ENCODE measurements around the gene BTN3A1. TPM values are rescaled to one million over a fixed set of nuclear protein-coding genes. Genes with fewer than 3 reads are reported as not detected.
A peak's percentile ranks its signal among the peaks of the same experiment; 100 is the strongest.

Gene BTN3A1
- total and polyA plus RNA-seq, 2 of the 13 experiments (the other 11 are each of a cell fraction or from before 2014, with no cell fraction given): 13.3 to 14.0 TPM

- Histone ChIP-seq H3K4me1 (ENCODE audit: insufficient read depth, low read length) (peaks cover 82% of the 10 kb centered on the region), H2AFZ (ENCODE audit: low read length) (no peak overlapping the region), H3K79me2 (ENCODE audit: insufficient read depth, low read length) (no peaks in the 10 kb centered on the region), H3K4me2 (ENCODE audit: low read depth, low read length) (no peak overlapping the region), H3K4me3 (replicated peaks in 1 of 3; ENCODE audit: insufficient read depth in 1 of 3, low read depth in 2 of 3, low read length in 3 of 3) (no peak overlapping the region), H3K27me3 (ENCODE audit: control insufficient read depth in 1 of 2, insufficient read depth in 2 of 2, low read length in 2 of 2) (no peaks in the 10 kb centered on the region), H4K20me1 (ENCODE audit: insufficient read depth, low read length) (no peaks in the 10 kb centered on the region), H3K9ac (ENCODE audit: insufficient read depth, low read depth, low read length) (0 out of 2 replicates have a peak overlapping the region, but pooled peaks have one; percentile 22), H3K9me3 (ENCODE audit: low read length) (no peaks in the 10 kb centered on the region), H3K36me3 (replicated peaks in 1 of 2; ENCODE audit: control insufficient read depth in 1 of 2, insufficient read depth in 2 of 2, low read length in 2 of 2) (no peaks in the 10 kb centered on the region), H3K27ac (ENCODE audit: extremely low read length, insufficient read depth, low read length) (no peak overlapping the region)
- WGBS (ENCODE audit: low lambda C conversion rate): 94% methylated on average over 7 of the region's 7 CpGs
- in situ Hi-C loops (cut with HindIII; ENCODE audit: extremely low pct_ligation_motif_present, low pct_unique_long_range_greater_than_20kb) (no loop called here), intact Hi-C loops (cut with micrococcal nuclease; ENCODE audit: unreplicated experiment) (no loop called here)
- POLR2A ChIA-PET: interaction anchor here (1.0 kb wide), 1 partner anchor 10 kb away, joined by 3 read pairs; no protein-coding TSS in a partner anchor
- CTCF ChIA-PET (ENCODE audit: low intra/inter-chr PET ratio, low total read pairs): no interaction called here
- FAIRE-seq: no peak
- BruUV-seq (replicated peaks): no TSS peak
- no peak for TF ChIP-seq KDM2A (CRISPR knock-in tag; IDR thresholded peaks at IDR 0.05; ENCODE audit: borderline replicate concordance, low read depth)
- TF ChIP-seq MXD3 (CRISPR knock-in tag; IDR thresholded peaks at IDR 0.05): no peak
- TF ChIP-seq ZFY (CRISPR knock-in tag; IDR thresholded peaks at IDR 0.05): no peak
- TF ChIP-seq ZNF44 (CRISPR knock-in tag; IDR thresholded peaks at IDR 0.05): no peak
- no peak for TF ChIP-seq ARID5B (CRISPR knock-in tag; IDR thresholded peaks at IDR 0.05)
- no peak for TF ChIP-seq FOXO4 (CRISPR knock-in tag; conservative IDR thresholded peaks at IDR 0.05)
- no peak for TF ChIP-seq ZBTB1 (CRISPR knock-in tag; IDR thresholded peaks at IDR 0.05; ENCODE audit: borderline replicate concordance)
- no peak for DNase-seq (ENCODE audit: low spot score)
- no peak for ATAC-seq
These were observed 49.8 kb upstream of the BTN3A1 start for GRCh38 chr6:26352315-26352714.
